Suprapubic skin (tissue), 4 donors: Measurements from ENCODE around the gene ANOS1.

Experiments
- EP300 ChIP-seq: sonication (generic); formaldehyde crosslinking; IDR thresholded peaks from one replicate; pipeline ENCODE4 v1.6.1; 2017; ENCODE audit warnings: antibody characterized with exemption
- POLR2A ChIP-seq, 2 donors: fragments of 450-650 bp; IDR thresholded peaks; one replicate each; pipeline ENCODE4 v1.6.1; 2017; ENCODE audit warnings: antibody characterized with exemption in 2 of 2, mild to moderate bottlenecking in 2 of 2, moderate library complexity in 2 of 2
- POLR2AphosphoS5 ChIP-seq, 3 donors: sonication (generic); formaldehyde crosslinking; IDR thresholded peaks; one replicate each; pipeline ENCODE4 v1.6.1; 2017; ENCODE audit warnings: antibody characterized with exemption in 3 of 3
- TF ChIP-seq, protein P1 (sequence below), 2 donors: fragments of 200-600 bp in 1 of 2; fragments of 450-650 bp in 1 of 2; sonication (generic) in 1 of 2; IDR thresholded peaks; one replicate each; pipeline ENCODE4 v1.5.1; 2016 to 2019; ENCODE audit warnings: antibody characterized with exemption in 2 of 2, mild to moderate bottlenecking in 1 of 2, moderate library complexity in 1 of 2

DNA sequence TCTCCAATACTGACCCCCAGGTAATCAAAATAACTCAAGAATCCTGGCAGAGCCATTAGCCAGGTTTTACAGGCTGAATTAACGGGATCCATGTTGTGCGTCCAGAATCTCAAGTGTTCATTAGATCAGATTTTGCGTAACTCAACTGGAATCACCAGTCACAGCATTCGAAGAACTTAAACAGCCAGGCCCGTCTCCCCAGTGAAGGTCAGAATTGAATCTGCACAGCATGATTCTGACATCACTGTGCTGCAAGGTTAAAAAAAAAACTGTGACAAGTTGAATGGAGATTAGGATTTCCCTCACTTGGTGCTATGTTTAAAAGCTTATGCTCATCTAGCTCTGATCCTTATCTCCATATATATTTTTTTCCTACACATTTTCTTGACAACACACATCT, 96.1 kb downstream of the ANOS1 start:
- TF ChIP-seq, protein P1, sequence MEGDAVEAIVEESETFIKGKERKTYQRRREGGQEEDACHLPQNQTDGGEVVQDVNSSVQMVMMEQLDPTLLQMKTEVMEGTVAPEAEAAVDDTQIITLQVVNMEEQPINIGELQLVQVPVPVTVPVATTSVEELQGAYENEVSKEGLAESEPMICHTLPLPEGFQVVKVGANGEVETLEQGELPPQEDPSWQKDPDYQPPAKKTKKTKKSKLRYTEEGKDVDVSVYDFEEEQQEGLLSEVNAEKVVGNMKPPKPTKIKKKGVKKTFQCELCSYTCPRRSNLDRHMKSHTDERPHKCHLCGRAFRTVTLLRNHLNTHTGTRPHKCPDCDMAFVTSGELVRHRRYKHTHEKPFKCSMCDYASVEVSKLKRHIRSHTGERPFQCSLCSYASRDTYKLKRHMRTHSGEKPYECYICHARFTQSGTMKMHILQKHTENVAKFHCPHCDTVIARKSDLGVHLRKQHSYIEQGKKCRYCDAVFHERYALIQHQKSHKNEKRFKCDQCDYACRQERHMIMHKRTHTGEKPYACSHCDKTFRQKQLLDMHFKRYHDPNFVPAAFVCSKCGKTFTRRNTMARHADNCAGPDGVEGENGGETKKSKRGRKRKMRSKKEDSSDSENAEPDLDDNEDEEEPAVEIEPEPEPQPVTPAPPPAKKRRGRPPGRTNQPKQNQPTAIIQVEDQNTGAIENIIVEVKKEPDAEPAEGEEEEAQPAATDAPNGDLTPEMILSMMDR (IDR thresholded peaks at IDR 0.05): no peak
- no peak for TF ChIP-seq EP300
- TF ChIP-seq POLR2A (IDR thresholded peaks at IDR 0.05): no peak
- no peak for TF ChIP-seq POLR2AphosphoS5 (IDR thresholded peaks at IDR 0.05)
